Left renal pelvis (tissue), 4 donors: ENCODE data around the gene TEC. TPM values are rescaled to one million over a fixed set of nuclear protein-coding genes. Genes with fewer than 3 reads are reported as not detected.

Experiments
- DNase-seq, 4 donors: peaks; one replicate each; pipeline ENCODE4 v3.0.0-alpha.2; 2013; ENCODE audit warnings: low read depth in 4 of 4, low spot score in 3 of 4
- polyA plus RNA-seq, 4 donors: library from polyadenylated mRNA; unstranded; fragments of 120-200 nt; gene quantifications; one replicate each; pipeline ENCODE4 v1.2.1, GENCODE V29; 2013; ENCODE audit not compliant: insufficient read length in 4 of 4

Gene TEC
- polyA plus RNA-seq, 4 donors, result 1.6 to 4.3 (median 3.4) TPM

- DNase-seq, result no peak
These were observed 872 bp upstream of the TEC start for GRCh38 chr4:48270523-48270897.

DNA sequence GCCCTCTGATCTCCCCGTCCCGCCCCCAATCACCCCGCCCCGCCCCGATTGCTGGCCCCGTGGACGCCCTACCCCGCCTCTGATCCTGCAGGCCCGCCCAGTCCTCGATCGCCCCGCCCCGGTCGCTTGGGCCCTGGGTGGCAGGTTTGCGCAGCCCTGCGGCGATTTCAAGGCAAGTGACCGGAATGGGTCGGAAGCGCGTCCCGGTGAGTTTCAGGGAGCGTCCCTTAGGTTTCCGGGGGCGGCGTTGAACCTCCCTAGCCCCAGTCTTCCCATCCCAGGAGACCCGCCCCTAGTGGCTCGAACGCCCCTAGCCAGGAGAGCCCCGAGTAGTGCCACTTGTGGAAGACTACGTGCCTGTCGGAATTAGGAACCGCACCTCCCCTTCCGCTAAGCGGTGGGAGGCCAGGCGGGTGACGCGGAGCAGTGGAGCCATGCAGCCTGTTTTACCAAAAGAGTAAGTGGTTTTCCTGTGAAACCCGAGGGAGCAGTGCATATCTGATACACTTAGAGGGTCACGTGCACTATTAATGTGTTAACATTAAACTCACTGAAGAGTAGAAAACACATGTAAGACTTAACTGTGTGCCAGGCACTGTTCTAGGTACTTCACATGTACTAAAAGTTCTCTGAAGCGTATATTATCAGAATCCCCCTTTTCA is 354 bp upstream of the TEC start:
- DNase-seq, result peak; percentile 53 to 72 (median 62)

GRCh38 chr4:48267574-48267973 is 2.1 kb downstream of the TEC start:
- DNase-seq, result no peak

GRCh38 chr4:48266781-48267180 is 2.9 kb downstream of the TEC start:
- DNase-seq, result no peak

DNA sequence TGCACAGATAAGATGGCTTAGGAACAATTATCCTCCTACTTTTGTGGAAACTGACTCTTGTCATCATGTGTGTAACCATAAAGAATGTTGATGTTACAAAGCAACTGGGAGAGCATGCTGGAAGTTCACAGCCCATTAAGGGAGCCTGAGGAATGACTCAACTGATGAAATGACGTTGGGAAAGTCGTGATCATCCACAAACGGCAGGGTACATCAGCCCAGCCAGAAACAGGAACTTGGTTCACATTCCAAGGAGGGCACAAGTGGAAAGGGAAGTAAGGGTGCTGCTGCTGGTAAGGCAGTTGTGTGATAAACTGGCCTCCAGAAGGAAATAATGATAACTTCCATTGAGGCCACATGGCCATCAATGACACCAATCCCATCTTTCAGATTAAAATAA is 6.7 kb downstream of the TEC start:
- no peak for DNase-seq

- DNase-seq, result no peak
These were observed 7.2 kb downstream of the TEC start for GRCh38 chr4:48262484-48262883.

DNA sequence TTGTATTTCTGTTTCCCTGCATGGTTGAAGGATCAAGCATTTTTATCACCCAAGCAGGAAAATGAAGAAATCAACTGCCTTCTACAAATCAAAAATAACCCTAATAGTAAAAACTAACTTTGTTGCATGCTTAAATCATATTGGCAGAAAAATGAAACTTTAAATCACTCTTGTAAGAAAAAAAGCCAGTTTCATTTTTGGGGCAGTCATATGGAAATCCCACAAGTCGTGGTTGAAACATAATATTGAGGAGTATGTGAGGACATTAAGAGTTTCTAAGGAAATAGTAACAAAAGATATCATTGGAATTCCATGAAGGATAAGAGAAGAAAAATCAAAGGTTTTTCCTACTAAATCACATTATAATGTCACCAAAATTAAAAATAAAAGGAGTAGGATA is 8.4 kb downstream of the TEC start:
- DNase-seq, result no peak

- no peak for DNase-seq
These were observed 9.9 kb downstream of the TEC start for GRCh38 chr4:48259748-48260147.

DNA sequence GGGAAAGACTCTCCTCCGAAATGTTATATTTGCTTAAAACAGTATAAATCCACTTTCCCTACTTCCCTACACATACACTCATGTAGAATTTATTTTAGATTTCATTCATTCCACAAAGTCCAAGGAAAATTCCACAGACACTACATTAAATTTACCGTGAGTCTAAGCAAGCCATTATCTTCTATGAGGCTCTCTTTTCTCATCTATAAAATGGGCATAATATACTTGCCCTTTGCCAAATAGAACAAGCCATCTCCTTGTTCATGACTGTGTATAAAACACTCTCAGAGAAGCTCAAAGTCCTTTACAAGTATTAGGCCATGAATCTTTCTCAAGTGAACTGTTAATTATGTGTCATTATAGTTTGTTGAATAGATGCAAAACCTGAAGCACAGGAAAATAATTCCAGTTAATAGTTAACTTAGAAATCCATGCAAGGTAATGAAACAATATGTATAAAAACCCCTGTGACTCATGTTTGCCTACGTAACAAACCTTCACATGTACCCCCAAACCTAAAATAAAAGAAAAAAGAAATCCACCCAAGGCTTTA is 10.7 kb downstream of the TEC start:
- DNase-seq, result no peak

GRCh38 chr4:48255959-48256342 is 13.7 kb downstream of the TEC start:
- DNase-seq, result no peak

DNA sequence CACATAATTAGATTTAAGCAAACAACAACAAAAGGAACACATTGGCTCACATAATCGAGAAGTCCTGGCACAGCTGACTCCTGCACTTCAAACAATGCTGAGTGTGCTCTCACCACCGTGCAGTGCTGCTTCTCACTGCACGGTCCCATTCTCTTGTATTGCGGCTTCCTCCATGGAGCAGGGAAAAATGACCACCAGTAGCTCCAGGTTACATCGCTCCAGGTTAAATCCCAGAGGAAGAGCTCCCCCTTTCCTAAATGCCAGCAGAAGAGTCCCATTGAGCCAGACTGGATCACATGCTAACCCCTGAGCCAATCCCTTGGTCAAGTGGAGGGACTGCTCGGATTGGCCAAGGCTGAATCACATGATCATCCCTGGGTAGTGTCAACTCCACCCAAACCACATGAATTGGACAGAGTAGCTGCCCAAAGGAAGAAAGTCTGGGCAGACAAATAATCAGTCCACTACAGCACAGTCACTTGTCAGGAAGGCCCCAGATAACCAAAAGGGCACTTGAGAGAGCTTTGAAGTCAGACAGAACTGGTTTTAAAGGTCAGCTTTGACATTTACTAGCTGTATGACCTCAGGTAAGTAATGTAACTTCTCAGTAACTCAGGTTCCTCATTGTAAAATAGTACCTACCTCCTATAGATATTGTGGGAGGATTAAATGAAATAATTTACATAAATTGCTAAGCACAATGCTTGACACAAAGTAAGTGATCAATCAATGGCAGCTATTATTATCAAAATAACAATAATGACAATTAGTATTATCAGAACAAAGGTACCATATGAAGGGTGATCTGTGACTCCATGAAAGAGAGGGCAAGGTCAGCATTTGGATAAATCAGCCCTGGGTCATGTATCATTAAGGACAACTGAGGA is 14.3 kb downstream of the TEC start:
- no peak for DNase-seq

DNA sequence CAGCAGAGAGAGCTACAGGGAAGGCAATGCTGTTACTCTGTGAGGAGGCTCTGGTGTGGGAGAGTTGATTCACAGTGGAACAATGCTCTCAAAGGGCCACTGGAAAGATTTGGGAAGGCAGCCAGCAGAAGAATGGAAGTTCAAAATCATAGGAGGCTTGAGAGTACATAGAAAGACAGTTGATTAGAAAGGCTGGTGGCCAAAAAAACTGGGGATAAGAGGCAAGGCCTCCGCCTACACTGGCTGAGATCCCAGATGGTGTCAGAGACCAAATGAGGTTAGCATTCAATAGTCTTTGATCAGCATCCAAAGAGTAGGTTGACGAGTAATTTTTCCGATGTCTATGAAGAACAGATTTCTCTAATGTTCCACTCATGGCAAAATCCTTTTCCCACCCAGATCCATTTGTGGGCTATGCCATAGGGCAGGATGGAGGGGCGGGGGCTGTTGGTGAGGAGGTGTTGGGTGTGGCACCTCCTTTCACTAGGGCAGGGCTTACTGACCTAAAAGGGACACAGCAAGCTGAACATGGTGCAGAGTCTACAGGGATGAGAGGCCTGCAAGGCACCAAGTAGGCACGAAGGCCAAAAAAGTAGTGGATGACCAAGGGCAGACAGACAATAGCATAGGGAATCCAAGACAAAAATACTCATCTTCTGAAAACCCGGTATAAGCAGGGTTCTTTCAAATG is 15.1 kb downstream of the TEC start:
- no peak for DNase-seq

GRCh38 chr4:48252313-48252712 is 17.3 kb downstream of the TEC start:
- no peak for DNase-seq

DNA sequence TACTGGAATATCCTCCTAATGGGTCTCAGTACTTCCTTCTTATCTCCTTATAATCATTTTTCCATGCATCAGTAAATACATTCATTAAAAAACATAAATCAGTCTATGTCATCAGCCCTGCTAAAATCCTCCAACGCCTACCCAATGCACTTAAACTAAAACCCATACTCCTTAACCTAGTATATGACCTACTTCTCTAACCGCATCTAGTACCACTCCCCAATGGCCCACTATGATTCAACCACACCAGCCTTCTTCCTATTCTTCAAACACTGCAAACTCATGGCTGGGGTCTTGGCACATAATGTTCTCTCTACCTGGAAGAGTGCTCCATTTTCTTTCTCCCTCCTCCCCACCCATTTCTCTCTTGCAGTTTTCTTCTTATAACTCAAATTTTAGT is 18.7 kb downstream of the TEC start:
- DNase-seq, result no peak

DNA sequence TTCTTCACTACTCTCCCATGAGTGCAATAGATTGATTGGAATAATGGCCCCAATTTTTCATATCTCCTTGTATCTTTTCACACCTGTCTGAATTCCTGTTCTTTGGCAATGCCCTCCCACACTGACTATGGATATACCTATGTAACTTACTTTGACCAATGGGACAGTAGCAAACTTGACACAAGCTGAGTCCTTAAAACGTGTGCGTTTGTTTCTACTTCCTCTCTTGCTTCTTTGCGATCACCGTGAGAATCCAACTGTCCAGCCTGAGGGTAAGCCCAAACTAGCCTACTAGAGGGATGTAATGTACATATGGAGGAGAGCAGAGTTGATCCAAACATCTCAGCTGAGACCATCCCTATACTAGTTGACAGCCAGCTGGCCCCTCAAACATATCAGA is 19.3 kb downstream of the TEC start:
- no peak for DNase-seq

- no peak for DNase-seq
These were observed 20.3 kb downstream of the TEC start for GRCh38 chr4:48249378-48249777.

DNA sequence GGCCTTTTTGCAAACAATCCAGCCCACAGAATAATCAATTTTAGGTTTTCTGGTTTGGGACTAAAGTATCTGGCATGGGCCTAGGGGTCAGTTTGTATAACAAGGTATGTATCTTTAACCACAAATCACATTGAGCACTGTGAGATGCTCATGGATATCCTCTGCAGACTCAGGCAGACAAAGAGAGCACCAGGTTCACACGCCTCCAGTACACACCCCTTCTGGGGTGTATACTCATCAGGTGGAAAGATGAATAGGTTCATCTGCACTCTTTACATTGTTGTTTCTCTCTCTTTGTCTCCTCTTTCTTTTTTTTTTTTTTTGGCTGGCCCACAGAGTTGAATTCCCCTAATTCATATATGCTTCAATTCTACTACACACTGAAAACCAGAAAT is 21.1 kb downstream of the TEC start:
- no peak for DNase-seq

DNA sequence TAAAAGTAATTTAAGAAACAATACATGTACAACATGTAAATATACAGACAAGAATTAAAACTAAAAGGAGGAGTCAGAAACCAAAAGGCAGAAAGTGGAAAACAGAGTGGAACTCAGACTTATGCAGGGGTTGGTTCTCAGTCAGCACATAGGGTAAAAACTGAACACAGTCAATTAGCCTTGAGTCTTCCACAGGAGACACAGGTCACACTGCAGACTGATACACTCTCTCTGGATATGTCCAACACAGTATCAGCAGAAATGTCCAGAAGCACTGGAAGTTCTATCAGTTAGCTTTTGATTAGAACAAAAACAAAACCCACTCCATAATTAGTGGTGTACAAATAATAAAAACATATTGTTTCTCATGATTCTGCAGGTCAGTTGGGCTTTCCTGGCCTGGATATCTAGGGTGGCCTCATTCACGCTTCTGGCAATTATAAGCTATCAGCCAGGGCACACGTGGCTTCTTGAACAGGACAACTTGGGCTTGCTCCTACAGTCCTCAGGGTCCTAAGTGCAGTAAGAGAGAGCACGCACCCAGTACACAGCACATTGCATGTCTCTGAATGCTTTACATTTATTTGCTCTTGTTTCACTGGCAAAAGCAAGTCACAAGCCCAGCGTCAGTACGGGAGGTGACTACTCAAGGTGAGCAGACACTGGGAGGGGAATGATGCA is 21.6 kb downstream of the TEC start:
- DNase-seq, result no peak

- no peak for DNase-seq
These were observed 22.3 kb downstream of the TEC start for GRCh38 chr4:48247142-48247877.

GRCh38 chr4:48244665-48245064 is 25.0 kb downstream of the TEC start:
- no peak for DNase-seq
